HL-60 (cell line): ENCODE measurements around the gene CHKB.

Experiments
- DNase-seq, 2 experiments: peaks; one replicate each; pipeline ENCODE4 v3.0.0-alpha.2; 2010 to 2020; ENCODE audit warnings: low read depth in 1 of 2, low spot score in 1 of 2
- H3K27ac ChIP-seq: fragments of 250-450 bp; sonication (Bioruptor Pico); replicated peaks from 2 replicates; pipeline ENCODE4 v1.5.1; 2020; ENCODE audit warnings: mild to moderate bottlenecking, moderate library complexity
- H3K27me3 ChIP-seq: fragments of 250-450 bp; sonication (Bioruptor Pico); 2 replicates; pipeline ENCODE4 v1.5.1; 2021; ENCODE audit warnings: mild to moderate bottlenecking, moderate library complexity; ENCODE audit not compliant: insufficient read depth, poor library complexity, severe bottlenecking
- H3K4me3 ChIP-seq: replicated peaks from 2 replicates; pipeline ENCODE4 v1.5.1; 2011; ENCODE audit warnings: mild to moderate bottlenecking, control low read depth, low read length; ENCODE audit not compliant: insufficient read depth
- GABPA ChIP-seq: IDR thresholded peaks from 2 replicates; pipeline ENCODE4 v1.6.1; 2012; ENCODE audit warnings: low read depth
- POLR2AphosphoS5 ChIP-seq: IDR thresholded peaks from 2 replicates; pipeline ENCODE4 v1.6.1; 2012; ENCODE audit warnings: low read depth
- SPI1 ChIP-seq: IDR thresholded peaks from 2 replicates; pipeline ENCODE4 v1.6.1; 2012; ENCODE audit warnings: low read depth, mild to moderate bottlenecking, borderline replicate concordance
- TF ChIP-seq, protein P1 (sequence below): IDR thresholded peaks from one replicate; pipeline ENCODE4 v1.5.1; 2011; ENCODE audit warnings: low read length, control low read depth, inconsistent platforms; ENCODE audit not compliant: insufficient read depth
- TF ChIP-seq, protein P2 (sequence below): IDR thresholded peaks from 2 replicates; pipeline ENCODE4 v1.6.1; 2012; ENCODE audit warnings: low read depth; ENCODE audit not compliant: insufficient replicate concordance

The CHKB gene

DNA sequence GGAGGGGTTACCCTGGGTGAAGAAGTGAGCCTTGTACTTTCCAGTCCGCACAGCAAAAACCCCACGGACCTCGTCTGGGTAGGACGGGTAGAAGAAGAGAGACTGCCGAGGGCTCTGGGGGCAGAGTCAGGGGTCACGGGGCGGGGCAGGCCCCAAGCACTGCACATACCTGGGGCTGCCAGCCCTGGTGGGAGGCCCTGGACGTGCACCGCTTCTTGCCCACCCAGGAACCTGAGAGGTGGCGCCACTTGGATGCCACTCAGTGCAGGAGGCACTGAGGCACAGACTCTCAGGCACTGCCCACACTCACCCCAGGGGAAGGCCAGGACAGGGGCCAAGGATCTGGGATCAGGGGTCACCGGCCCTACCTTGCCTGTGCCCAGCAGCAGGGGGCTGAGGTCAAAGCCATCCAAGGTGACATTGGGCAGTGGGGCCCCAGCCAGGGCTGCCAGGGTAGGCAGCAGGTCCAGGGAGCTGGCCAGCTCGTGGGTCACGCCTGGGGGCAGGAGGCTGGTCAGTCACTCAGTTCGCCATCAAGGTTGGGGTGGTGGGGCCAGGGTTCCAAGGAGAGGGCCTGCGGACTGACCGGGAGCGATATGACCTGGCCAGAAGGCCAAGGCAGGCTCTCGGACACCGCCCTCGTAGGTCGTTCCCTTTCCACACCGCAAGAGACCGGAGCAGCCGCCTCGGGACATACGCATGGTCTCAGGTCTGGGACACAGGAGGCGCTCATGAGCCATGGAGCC is 43.1 kb upstream of the CHKB start:
- H3K27me3 ChIP-seq, result no peaks in the 10 kb centered on the region
- H3K4me3 ChIP-seq, result no peak overlapping the region
- TF ChIP-seq POLR2AphosphoS5 (no peak), SPI1 (no peak), GABPA (no peak)
- TF ChIP-seq, protein P1, sequence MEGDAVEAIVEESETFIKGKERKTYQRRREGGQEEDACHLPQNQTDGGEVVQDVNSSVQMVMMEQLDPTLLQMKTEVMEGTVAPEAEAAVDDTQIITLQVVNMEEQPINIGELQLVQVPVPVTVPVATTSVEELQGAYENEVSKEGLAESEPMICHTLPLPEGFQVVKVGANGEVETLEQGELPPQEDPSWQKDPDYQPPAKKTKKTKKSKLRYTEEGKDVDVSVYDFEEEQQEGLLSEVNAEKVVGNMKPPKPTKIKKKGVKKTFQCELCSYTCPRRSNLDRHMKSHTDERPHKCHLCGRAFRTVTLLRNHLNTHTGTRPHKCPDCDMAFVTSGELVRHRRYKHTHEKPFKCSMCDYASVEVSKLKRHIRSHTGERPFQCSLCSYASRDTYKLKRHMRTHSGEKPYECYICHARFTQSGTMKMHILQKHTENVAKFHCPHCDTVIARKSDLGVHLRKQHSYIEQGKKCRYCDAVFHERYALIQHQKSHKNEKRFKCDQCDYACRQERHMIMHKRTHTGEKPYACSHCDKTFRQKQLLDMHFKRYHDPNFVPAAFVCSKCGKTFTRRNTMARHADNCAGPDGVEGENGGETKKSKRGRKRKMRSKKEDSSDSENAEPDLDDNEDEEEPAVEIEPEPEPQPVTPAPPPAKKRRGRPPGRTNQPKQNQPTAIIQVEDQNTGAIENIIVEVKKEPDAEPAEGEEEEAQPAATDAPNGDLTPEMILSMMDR, result no peak
- TF ChIP-seq, protein P2, sequence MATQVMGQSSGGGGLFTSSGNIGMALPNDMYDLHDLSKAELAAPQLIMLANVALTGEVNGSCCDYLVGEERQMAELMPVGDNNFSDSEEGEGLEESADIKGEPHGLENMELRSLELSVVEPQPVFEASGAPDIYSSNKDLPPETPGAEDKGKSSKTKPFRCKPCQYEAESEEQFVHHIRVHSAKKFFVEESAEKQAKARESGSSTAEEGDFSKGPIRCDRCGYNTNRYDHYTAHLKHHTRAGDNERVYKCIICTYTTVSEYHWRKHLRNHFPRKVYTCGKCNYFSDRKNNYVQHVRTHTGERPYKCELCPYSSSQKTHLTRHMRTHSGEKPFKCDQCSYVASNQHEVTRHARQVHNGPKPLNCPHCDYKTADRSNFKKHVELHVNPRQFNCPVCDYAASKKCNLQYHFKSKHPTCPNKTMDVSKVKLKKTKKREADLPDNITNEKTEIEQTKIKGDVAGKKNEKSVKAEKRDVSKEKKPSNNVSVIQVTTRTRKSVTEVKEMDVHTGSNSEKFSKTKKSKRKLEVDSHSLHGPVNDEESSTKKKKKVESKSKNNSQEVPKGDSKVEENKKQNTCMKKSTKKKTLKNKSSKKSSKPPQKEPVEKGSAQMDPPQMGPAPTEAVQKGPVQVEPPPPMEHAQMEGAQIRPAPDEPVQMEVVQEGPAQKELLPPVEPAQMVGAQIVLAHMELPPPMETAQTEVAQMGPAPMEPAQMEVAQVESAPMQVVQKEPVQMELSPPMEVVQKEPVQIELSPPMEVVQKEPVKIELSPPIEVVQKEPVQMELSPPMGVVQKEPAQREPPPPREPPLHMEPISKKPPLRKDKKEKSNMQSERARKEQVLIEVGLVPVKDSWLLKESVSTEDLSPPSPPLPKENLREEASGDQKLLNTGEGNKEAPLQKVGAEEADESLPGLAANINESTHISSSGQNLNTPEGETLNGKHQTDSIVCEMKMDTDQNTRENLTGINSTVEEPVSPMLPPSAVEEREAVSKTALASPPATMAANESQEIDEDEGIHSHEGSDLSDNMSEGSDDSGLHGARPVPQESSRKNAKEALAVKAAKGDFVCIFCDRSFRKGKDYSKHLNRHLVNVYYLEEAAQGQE, result no peak
- DNase-seq, result no peak
- no peak overlapping the region for H3K27ac ChIP-seq

DNA sequence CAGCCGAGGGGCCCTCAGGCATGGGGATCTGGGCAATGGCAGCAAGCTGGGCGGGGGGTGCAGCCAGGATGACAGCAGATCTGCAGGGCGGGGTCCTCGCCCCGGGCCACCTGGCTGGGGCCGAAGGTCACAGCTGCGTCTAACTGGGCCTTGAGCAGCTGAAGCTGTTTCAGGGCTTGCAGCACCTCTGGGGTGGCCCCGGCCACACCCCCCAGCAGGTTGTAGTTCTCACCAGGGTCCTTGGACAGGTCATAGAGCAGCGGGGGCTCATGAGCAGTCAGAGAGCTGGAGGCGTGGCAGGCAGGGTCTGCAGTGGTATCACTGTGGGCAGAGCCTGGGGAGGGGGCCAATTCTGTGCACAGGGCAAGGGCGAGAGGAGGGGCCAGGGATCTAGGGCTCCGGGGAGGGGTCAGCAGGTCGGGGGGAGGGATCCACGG is 42.5 kb upstream of the CHKB start:
- H3K27ac ChIP-seq, result no peak overlapping the region
- no peak overlapping the region for H3K4me3 ChIP-seq
- no peaks in the 10 kb centered on the region for H3K27me3 ChIP-seq
- no peak for DNase-seq
- TF ChIP-seq SPI1, result no peak
- TF ChIP-seq, protein P1, result no peak

DNA sequence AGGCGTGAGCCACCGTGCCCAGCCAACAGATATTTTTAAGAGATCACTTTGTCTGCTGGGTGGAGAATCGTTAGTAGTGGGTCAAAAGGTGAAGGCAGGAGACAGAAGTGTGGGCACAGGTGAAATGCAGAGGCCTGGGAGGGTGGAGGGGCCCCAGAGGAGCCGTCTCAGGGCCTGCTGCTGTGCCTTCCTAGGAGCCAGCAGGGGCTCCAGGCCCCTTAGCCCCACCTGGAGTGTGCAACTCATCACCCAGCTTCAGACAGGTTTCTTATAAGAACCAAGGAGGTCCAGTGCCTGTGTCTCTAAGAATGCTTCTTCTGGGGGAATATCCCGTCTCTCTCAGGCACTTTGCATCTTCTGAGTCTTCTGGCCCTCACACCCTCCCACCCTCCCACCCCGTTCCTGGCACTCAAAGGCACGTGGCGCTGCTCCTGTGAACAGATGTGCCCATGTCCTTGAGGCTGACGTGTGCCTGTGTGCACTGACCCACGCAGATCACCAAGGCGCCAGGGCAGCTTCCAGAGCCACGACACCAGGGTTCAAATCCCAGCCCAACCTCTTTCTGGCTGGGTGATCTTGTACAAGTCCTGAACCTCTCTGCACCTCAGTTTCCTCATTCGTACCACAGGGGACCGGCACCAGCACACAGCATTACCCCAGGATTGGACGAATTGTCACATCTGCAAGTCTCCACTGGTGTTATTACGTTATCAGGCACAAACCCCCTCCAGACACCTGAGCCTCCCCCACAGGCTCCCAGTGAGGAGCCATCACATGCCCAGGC is 41.9 kb upstream of the CHKB start:
- Histone ChIP-seq H3K27ac (no peak overlapping the region), H3K27me3 (no peaks in the 10 kb centered on the region), H3K4me3 (no peak overlapping the region)
- no peak for DNase-seq
- TF ChIP-seq GABPA, result no peak
- no peak for TF ChIP-seq SPI1
- no peak for TF ChIP-seq POLR2AphosphoS5
- TF ChIP-seq, protein P1, result no peak
- TF ChIP-seq, protein P2, result no peak
